HAP-1 (cell line): ENCODE results near the gene SPEF2.
"Not testable (repeated sequence)": the region's sequence is repeated elsewhere in the genome, so short reads cannot be mapped to it uniquely, and the experiment has no call there.

ENCODE experiments used
- DNase-seq, 2 experiments: peaks; one replicate each; pipeline ENCODE4 v3.0.0-alpha.2; 2016 to 2020; ENCODE audit warnings: low spot score in 2 of 2
- H3K27me3 ChIP-seq: fragments of 250-450 bp; sonication (Bioruptor Pico); 2 replicates; pipeline ENCODE4 v1.5.1; 2020; ENCODE audit warnings: low read depth, mild to moderate bottlenecking, moderate library complexity
- H3K36me3 ChIP-seq: fragments of 250-450 bp; sonication (Bioruptor Pico); replicated peaks from 2 replicates; pipeline ENCODE4 v1.5.1; 2020; ENCODE audit warnings: mild to moderate bottlenecking
- H3K4me1 ChIP-seq: fragments of 250-450 bp; sonication (Bioruptor Pico); 2 replicates; pipeline ENCODE4 v1.5.1; 2020; ENCODE audit warnings: mild to moderate bottlenecking
- H3K4me3 ChIP-seq: fragments of 250-450 bp; sonication (Bioruptor Pico); 2 replicates; pipeline ENCODE4 v1.5.1; 2020; ENCODE audit warnings: mild to moderate bottlenecking, moderate library complexity
- H3K9me3 ChIP-seq: fragments of 250-450 bp; sonication (Bioruptor Pico); 2 replicates; pipeline ENCODE4 v1.5.1; 2020; ENCODE audit warnings: mild to moderate bottlenecking, moderate library complexity
- in situ Hi-C: fragments of 300-500 bp; cut with MboI; formaldehyde crosslinking; loops from 3 replicates; pipeline ENCODE4 v1.14.3; 2020; ENCODE audit warnings: low sequenced_read_pairs, inconsistent platforms, mixed read lengths

The SPEF2 gene

GRCh38 chr5:35835796-35836742 is 218.4 kb downstream of the SPEF2 start:
- Histone ChIP-seq H3K4me1 (no peaks in the 10 kb centered on the region), H3K9me3 (no peaks in the 10 kb centered on the region), H3K4me3 (no peak overlapping the region), H3K27me3 (no peaks in the 10 kb centered on the region; the same call in 1 of the 2 replicates), H3K36me3 (no peaks in the 10 kb centered on the region)
- DNase-seq: no peak
- in situ Hi-C loops: no loop called here

GRCh38 chr5:35838370-35839042 is 220.8 kb downstream of the SPEF2 start:
- in situ Hi-C loops: no loop called here
- Histone ChIP-seq H3K9me3 (no peaks in the 10 kb centered on the region), H3K4me1 (no peaks in the 10 kb centered on the region), H3K4me3 (no peak overlapping the region), H3K27me3 (no peaks in the 10 kb centered on the region), H3K36me3 (no peaks in the 10 kb centered on the region)
- no peak for DNase-seq

DNA sequence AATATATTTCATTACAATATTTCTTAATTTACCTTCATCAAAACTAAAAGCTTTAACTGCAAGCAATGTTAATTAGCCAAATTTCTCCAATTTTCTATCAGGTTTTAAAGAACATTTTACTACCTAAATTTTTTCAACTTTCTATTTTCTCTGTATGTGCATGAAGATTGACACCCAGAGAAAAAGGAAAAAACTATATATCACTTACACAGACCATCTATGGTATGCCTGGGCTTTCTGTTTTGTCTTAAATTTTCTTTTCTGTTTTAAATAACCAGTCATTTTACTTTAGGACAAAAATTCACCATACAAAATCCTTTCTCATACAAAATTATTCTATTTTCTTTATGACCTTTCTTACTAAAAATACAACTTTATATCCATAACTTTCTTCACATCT is 225.2 kb downstream of the SPEF2 start:
- H3K4me3 ChIP-seq: no peak overlapping the region
- no peaks in the 10 kb centered on the region for H3K27me3 ChIP-seq
- no peaks in the 10 kb centered on the region for H3K9me3 ChIP-seq
- in situ Hi-C loops: no loop called here
- H3K36me3 ChIP-seq: no peaks in the 10 kb centered on the region
- no peaks in the 10 kb centered on the region for H3K4me1 ChIP-seq
- DNase-seq: no peak

- H3K4me1 ChIP-seq, H3K9me3 ChIP-seq, in situ Hi-C loops, H3K36me3 ChIP-seq, H3K4me3 ChIP-seq, DNase-seq, H3K27me3 ChIP-seq: not testable (repeated sequence)
Observed at GRCh38 chr5:35845508-35845907, 227.8 kb downstream of the SPEF2 start.

GRCh38 chr5:35847491-35847890 is 229.8 kb downstream of the SPEF2 start:
- no peaks in the 10 kb centered on the region for H3K27me3 ChIP-seq
- no peak overlapping the region for H3K4me3 ChIP-seq
- H3K36me3 ChIP-seq: no peaks in the 10 kb centered on the region
- H3K4me1 ChIP-seq: no peaks in the 10 kb centered on the region; the same call in 1 of the 2 replicates
- no peaks in the 10 kb centered on the region for H3K9me3 ChIP-seq
- DNase-seq: no peak
- in situ Hi-C loops: no loop called here

GRCh38 chr5:35847961-35848360 is 230.3 kb downstream of the SPEF2 start:
- no peak for DNase-seq
- Histone ChIP-seq H3K4me3 (no peak overlapping the region), H3K27me3 (no peaks in the 10 kb centered on the region), H3K9me3 (no peaks in the 10 kb centered on the region), H3K36me3 (no peaks in the 10 kb centered on the region), H3K4me1 (no peaks in the 10 kb centered on the region; the same call in 1 of the 2 replicates)
- in situ Hi-C loops: no loop called here

GRCh38 chr5:35849860-35850259 is 232.2 kb downstream of the SPEF2 start:
- DNase-seq: no peak
- Histone ChIP-seq H3K36me3 (no peaks in the 10 kb centered on the region), H3K4me1 (no peaks in the 10 kb centered on the region; the same call in 1 of the 2 replicates), H3K9me3 (no peaks in the 10 kb centered on the region), H3K27me3 (no peaks in the 10 kb centered on the region), H3K4me3 (no peak overlapping the region)
- in situ Hi-C loops: no loop called here

DNA sequence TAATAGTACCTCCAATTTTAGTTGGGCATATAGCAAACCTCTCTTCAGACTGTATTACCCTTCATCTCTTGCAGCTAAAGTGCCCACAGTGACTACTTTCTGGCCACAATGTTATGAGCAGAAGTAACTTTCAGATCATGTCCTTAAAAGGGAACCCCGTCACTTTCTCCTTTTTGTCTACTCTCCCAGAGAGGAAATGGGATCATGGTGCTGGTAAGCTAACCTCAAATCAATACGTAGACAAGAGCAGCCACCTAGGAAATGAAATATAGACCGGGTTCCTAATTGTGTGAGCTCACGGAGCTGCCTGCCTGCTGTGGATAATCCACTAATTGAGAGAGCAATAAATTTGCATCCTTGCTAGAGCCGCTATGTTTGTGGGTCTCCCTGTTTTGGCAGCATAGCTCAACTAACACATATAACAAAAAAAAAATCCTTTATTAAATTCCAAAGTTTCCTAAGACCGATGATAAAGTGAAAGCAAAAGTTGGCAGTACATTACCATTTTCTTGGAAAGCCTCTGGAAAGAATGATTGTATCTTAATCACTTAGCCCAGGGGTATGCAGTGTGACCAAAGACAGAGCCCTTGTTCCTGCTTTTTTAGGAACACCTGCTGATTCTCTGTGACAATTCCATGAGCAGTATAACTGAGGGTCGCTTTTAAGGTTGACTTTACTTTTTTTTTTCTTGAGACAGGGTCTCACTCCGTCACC is 233.5 kb downstream of the SPEF2 start:
- Histone ChIP-seq H3K4me3 (no peak overlapping the region), H3K9me3 (no peaks in the 10 kb centered on the region), H3K4me1 (no peaks in the 10 kb centered on the region; the same call in 1 of the 2 replicates), H3K27me3 (no peaks in the 10 kb centered on the region), H3K36me3 (no peaks in the 10 kb centered on the region)
- in situ Hi-C loops: no loop called here
- no peak for DNase-seq

GRCh38 chr5:35852084-35852734 is 234.5 kb downstream of the SPEF2 start:
- DNase-seq: no peak
- Histone ChIP-seq H3K36me3 (no peaks in the 10 kb centered on the region), H3K4me3 (no peak overlapping the region), H3K4me1 (peaks cover 5% of the 10 kb centered on the region), H3K27me3 (no peaks in the 10 kb centered on the region), H3K9me3 (no peaks in the 10 kb centered on the region)
- in situ Hi-C loops: no loop called here

DNA sequence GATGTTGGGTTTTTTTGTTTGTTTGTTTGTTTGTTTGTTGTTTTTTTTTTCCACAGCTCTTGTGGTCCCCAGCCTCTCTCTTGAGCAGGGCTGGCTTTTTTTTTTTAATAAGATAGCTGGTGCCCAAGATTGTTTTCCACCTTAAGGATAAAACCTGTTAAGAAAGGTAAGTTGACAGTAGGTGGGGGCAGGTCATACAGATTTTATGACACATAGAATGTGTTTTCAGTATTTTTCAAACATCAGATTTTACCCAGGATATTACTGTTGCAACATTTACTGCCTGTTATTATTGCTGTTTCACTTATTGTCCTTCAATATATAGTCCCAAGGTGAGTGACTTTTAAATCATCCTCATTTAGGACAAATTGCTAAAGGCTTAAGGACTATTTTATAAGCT is 235.1 kb downstream of the SPEF2 start:
- Histone ChIP-seq H3K4me3 (no peak overlapping the region), H3K4me1 (peaks cover 10% of the 10 kb centered on the region), H3K36me3 (no peaks in the 10 kb centered on the region), H3K9me3 (no peaks in the 10 kb centered on the region), H3K27me3 (no peaks in the 10 kb centered on the region)
- in situ Hi-C loops: no loop called here
- no peak for DNase-seq

DNA sequence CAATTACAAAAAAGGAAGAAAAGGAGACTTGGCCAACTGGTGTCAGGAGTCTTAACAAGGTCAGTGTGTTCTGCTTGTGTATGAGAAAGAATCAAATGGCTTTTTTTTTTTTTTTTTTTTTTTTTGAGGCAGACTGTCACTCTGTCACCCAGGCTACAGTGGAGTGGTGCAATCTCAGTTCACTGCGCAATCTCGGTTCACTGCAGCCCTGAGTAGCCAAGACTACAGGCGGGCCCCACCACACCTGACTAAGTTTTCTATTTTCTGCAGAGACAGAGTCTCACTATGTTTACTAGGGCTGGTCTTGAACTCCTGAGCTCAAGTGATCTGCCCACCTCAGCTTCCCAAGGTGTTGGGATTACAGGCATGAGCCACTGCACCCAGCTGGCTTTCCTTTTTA is 236.0 kb downstream of the SPEF2 start:
- DNase-seq: no peak
- in situ Hi-C loops: no loop called here

DNA sequence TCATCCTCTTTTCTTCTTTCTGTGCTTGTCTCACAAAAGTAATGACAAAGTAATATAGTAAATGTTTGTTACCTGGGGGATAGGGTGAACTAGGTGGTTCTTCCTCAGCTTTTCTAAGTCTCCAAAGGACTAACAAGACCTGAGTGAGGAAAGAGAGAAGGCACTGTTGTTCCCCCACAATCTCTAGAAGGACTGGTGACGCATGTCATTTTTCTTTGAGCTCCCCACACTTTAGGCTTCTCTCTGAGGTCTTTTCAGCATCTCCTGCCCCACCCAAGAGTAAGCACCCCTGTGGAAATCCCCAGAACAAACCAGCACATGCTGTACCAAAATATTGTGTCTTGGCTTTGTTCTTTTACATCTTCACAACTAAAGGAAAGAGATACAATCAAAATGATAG is 236.6 kb downstream of the SPEF2 start:
- Histone ChIP-seq H3K27me3 (no peaks in the 10 kb centered on the region), H3K36me3 (no peaks in the 10 kb centered on the region), H3K4me1 (peaks cover 21% of the 10 kb centered on the region), H3K4me3 (no peak overlapping the region), H3K9me3 (no peaks in the 10 kb centered on the region)
- DNase-seq: no peak
- in situ Hi-C loops: no loop called here

More for the DNA sequence above, 236.0 kb downstream of the SPEF2 start:
- Histone ChIP-seq H3K4me1 (peaks cover 17% of the 10 kb centered on the region), H3K36me3 (no peaks in the 10 kb centered on the region), H3K4me3 (no peak overlapping the region), H3K9me3 (no peaks in the 10 kb centered on the region), H3K27me3 (no peaks in the 10 kb centered on the region)

DNA sequence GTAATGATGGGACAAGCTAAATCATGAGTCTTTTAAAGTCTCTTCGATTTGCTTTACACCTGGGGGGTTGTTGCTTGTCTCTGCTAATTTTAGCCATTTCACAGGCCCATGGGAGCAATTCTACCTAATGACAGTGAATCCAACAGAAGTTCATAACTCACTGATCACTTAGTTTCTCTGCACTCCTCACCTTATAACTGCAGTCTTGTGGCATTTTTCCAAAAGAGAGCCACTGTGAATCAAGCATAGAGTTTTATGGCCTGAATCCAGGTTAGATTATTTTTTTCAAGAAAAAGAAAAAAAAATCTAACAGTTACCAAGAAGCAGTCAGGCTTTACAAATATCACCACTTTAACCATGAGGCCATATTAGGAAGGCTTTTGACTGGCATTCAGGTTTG is 237.5 kb downstream of the SPEF2 start:
- peaks cover 31% of the 10 kb centered on the region for H3K4me1 ChIP-seq
- in situ Hi-C loops: no loop called here
- no peaks in the 10 kb centered on the region for H3K36me3 ChIP-seq
- no peak for DNase-seq
- H3K9me3 ChIP-seq: no peaks in the 10 kb centered on the region
- H3K27me3 ChIP-seq: no peaks in the 10 kb centered on the region
- no peak overlapping the region for H3K4me3 ChIP-seq
